NCI-H1417 (cell line): ENCODE data around the gene HMCN2.
A peak's percentile ranks its signal among the peaks of the same experiment; 100 is the strongest.

Experiments
- DNase-seq, 3 experiments: peaks; one replicate each; lab custom pipeline; 2025; lab: John Stamatoyannopoulos, UW

The HMCN2 gene

DNA sequence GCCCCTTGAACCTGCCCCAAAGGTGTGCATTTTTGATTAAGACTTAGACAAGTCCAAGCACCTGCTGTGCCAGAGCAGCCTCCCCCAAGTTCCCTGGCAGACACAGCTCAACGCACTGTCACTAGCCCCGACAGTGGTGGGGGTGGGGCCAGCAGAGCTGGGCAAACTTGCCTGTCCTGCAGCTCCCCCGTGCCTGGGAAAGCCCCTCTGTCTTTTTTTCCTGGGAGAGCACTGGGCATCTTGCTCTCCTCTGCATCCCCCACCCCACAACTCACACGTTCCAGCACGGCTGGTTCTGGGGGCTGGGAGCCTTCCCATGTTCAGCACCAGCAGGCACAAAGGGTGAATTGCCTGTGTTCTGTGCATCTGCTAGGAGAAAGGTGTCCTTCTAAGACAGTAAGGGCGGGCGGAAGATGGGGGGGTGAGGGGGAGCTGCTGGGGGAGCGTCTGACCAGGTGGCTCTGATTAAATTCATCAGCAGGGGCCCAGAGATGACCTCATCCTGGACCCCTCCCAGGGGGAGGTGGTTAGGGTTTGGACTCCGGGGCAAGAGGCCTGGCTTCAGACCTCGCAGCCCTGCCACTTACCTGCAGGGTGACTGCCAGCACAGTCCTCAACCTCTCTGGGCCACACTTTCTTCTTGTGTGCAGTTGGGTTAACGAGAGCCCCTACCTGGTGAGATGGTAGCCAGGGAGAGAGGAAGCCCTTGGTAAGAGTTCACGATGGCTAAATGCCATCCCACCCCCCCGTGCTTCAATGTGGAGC, 23.5 kb downstream of the HMCN2 start:
- DNase-seq, result peak in 1 of 3 experiments; percentile 7

DNA sequence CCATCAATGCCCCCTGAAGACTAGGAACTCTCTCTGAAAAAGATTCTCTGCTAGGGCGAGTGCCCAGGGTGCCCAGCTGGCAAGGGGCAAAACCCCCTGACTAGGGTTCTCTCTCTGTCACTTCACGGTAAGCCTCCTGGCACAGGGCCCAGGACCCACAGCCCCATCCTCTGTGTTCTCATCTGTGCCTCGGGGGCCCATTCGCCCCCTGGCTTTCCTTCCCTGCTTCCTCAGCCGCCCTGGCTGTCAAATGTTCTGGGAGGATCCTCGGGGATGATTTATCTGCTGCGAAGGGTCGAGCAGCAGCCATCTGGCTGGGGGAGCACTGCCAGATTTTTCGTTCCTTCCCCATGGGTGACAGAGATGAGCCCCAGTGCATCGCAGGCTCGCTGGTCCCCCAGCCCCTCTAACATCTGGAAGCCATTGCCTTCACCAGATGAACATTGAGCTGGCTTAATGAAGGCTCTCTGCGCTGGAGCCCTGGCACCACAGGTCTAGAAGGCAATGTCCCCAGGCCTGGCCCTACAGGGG, 24.2 kb downstream of the HMCN2 start:
- DNase-seq, result no peak

- no peak for DNase-seq
Observed at GRCh38 chr9:130290291-130291181, 25.0 kb downstream of the HMCN2 start.

DNA sequence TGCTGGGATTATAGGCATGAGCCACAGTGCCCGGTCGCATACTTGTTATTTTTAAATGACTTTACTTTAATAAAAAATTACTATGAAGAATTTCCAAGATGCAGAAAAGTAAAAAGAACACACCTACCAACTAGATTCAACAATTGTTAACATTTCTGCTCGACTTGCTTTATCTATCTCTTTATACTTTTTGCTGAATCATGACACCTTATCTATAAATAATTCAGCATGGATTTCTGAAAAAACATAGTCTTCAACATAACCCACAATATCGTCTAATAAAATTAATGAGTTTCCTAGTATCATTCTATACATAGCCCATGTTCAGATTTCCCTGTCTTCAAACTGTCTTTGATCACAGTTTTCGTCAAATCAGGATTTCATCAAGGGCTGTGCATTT, 25.9 kb downstream of the HMCN2 start:
- no peak for DNase-seq

DNA sequence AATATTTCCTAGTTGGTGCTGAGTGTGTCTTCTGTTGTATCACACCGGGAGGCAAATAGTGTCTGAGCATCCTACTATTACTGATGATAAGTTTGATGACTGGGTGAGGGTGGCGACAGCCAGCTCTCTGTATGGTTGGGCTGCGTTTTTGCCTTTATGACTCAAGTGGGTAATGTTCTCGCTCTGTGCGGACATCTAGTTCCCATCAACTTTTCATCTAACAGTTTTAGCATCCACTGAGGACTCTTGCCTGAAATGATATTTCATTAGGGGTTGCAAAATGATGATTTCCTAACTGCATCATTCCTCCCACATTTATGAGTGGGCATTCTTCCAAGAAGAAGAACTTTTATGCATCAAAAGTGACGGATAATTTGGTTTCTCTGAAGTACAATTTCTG, 26.5 kb downstream of the HMCN2 start:
- no peak for DNase-seq

- no peak for DNase-seq
Observed at GRCh38 chr9:130294664-130295063, 29.1 kb downstream of the HMCN2 start.

DNA sequence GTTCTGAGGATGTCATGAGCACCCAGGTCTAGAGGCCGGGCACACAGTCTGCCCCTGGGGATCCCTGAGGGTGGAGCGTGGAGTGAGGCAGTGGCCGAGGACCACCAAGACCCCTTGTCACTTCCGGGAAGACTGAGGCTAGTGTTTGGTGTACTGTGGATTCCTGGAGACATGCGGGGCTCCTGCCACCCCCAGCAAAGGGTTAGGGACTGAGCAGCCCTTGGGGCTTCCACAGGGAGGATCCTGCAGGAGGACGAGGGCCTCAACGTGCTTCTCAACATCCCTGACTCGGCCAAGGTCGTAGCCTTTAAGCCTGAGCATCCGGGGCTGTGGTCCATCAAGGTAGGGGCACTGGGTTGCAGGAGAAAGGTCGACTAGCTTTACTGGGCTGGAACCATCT, 29.9 kb downstream of the HMCN2 start:
- no peak for DNase-seq

DNA sequence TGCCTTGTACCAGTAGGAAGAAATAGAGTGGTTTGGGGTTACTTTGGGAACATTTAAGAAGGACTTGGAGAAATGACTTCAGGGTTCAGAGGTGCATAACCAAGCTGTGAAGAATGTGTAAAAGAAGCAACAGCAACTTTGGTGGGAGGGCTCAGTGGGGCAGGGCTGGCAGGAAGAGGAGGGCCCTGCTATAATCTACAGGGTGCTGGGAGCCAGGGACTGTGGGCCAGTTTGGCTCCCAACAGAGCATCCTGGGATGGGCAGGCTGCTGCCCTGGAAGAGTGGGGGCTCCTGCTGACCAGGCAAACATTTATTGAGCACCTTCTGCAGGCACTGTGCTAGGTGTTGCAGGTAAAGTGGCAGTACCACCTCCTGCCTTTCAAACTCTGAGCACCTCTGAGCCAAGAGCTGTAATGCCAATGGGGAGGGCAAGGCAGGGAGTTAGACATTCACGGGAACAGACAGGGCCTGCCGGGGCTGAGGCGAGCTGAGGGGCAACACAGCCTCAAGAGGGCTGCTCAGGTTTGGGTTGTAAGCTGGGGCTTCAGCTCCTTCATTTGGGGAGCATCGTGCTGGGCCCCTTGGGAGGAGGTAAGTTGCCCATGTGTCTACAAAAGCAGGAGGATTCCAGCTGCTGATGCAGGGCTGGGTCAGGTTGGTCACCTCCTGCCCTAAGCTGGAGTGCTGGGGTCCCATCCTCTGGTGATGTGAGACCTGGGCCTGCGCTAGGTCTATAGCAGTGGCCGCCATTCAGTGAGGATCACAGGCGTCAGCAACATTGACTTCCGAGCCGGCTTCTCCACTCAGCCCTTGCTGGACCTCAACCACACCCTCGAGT, 30.6 kb downstream of the HMCN2 start:
- no peak for DNase-seq

DNA sequence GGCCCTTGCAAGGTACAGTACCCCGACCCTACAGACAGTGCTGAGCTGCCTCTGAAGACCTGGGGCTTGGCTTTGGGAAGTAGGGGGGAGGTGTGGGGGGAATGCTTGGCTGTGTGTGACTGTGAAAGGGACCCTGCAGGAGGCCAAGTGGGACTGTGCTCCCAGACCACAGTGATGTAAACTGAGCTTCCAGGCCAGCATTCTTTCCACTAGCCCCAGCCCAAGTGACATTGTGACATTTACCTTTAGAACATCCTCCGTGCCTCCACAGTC, 31.2 kb downstream of the HMCN2 start:
- no peak for DNase-seq

DNA sequence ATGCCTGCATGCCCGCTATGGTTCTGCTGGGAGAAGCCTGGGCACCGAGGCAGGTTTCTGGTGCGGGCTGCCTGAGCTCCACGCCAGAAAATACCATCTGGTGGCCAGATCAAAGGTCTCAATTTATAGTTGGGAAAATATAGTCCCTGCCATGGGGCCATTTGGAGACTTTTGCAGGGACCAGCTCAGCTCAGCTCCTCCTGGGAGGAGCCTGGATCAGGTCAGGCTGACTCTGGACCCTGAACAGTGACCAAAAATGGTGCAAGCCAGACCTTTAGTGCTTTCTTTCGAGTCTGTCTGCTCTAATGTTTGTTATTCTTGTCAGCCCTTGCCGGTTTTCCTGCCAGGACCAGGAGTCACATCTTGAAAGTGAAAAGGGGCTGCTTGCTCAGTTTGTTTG, 31.8 kb downstream of the HMCN2 start:
- no peak for DNase-seq

- DNase-seq, result no peak
Observed at GRCh38 chr9:130298662-130299279, 33.2 kb downstream of the HMCN2 start.

GRCh38 chr9:130299785-130300615, 34.4 kb downstream of the HMCN2 start:
- DNase-seq, result no peak

DNA sequence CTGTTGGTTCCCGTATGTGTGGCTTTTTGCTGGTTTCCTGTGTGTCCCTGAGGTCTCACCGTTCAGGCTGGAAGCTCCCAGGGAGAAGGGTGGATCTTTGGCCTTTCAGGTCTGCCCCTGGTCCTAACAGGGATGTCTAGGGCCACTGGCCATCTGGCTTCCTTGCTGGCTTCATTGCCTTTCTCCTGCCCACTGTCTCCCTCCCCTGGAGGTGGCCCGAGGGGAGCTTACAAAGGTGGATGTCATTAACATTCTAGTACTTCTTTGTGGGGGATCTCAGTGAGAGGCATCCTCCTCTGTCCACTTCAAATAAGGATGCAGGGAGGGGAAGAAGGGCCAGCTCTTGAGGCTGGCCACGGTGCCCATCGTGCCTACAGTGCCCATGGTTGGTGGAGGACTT, 35.2 kb downstream of the HMCN2 start:
- DNase-seq, result no peak

DNA sequence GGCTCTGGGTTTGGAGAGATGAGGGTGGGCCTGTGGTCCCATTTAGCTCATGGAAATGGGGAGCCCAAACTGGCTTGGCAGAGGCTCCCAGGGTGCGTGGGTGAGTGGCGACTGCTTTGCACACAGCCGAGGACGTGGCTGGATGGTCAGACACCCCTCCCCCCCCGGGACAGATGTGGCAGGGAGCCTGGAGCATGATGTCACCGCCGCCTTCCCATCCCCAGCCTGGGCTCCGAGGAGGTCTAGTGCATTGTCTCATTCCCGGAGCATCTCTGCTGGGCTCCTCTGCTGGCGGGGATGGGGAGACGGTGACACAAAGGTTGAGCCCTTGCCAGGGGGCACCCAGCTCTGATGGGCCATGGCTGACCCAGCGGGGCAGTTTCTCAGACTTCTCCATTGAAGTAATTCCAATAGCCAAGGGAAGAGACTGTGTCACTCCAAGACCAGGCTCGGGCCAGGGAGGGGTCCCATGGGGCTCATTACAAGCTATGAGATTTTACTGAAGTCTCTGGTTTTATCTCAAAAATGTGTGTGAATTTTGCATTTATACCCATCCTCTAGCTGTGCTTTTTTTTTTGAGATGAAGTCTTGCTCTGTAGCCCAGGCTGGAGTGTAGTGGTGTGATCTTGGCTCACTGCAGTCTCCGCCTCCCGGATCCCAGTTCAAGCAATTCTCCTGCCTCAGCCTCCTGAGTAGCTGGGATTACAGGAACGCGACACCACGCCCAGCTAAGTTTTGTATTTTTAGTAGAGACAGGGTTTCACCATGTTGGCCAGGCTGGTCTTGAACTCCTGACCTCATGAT, 36.1 kb downstream of the HMCN2 start:
- DNase-seq, result no peak

GRCh38 chr9:130302785-130303612, 37.4 kb downstream of the HMCN2 start:
- no peak for DNase-seq

DNA sequence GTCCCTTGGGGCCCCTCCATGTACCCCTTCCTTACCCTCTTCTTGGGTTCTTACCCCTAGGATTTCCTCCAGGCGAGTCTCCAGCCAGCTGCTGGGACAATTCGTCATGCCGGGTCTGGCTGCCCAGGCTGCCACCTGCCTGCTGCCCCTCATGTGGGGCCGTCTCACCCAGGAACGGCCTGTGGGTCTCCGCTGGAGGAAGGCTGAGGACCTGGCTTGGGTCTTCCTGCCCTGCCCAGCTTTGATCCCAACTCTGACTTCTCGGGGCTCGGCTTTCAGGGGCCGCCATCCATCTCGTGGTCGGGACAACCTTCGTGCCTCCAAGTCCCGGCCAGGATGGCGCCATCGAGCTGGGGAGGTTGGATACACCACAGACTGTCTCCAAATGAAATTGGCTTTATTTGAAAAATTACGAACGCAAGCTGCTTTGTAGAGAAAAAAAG, 38.1 kb downstream of the HMCN2 start:
- no peak for DNase-seq

DNA sequence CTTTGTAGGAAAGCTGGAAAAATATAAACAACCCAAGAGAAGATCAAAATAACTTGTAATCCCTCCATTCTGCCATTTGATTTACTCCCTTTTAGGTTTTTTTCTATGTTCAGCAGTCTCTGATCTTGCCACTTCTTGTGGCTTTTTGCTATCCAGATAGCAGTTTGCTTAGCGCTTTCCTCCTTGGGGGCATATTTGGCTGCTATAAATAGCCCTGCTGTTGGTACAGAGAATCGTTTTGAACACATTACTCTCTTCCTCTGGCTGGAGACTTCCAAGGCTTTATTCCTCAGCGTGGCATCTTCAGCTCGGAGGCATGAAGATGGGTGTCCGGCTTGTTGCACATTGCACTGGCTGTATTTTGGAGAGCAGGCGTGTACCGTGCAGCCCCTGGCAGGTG, 38.6 kb downstream of the HMCN2 start:
- DNase-seq, result peak in 1 of 3 experiments; percentile 14

DNA sequence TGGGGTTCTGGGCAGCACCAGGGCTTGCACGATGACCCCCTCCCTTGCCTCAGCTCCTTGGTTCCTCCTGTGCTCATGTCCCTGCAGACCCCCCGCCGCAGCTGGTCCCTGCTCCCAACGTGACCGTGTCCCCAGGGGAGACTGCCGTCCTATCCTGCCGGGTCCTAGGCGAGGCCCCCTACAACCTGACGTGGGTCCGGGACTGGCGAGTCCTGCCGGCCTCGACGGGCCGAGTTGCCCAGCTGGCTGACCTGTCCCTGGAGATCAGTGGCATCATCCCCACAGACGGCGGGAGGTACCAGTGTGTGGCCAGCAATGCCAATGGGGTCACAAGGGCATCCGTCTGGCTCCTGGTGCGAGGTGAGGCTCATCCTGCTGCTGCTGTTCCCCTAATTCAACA, 39.1 kb downstream of the HMCN2 start:
- DNase-seq, result no peak

DNA sequence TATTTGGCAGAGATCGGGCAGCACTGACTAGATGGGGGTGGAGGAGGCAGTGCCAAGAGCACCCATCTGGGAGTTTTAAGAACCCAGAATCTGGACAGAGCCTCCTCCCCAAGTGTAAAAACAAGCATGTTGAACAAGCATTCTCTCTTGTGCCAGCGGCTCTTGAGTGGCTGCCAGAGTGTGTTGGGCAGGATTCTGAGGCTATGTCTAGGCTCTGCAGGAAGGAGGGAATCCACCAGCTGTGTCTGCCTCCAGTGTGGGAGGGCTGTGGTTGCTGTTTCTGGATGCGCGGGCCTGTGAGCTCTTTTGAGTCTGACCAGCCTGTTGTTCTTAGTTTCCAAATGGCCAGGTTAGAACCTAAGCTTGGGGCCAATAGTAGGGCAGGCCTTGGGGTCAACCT, 39.8 kb downstream of the HMCN2 start:
- no peak for DNase-seq
